HCT116 (cell line): ENCODE results near the gene MBP. TPM values are rescaled to one million over a fixed set of nuclear protein-coding genes. Genes with fewer than 3 reads are reported as not detected.

ENCODE experiments used
- ATAC-seq: fragments of 200-7000 bp; cut with Tn5 transposase; 2 replicates; pipeline ENCODE4 v1.9.1; 2020; ENCODE audit warnings: mild to moderate bottlenecking, moderate library complexity
- BruUV-seq: library from RNA; stranded (reverse); fragments of 400-500 nt; replicated peaks from 2 replicates; lab custom pipeline; 2021; lab: Mats Ljungman, UMichigan
- CTCF ChIA-PET: fragments of 300-600 bp; sonication (Branson Sonifier 250); formaldehyde crosslinking; loops from one replicate; lab custom pipeline; 2021; ENCODE audit warnings: antibody characterized with exemption; lab: Charles Lee
- POLR2A ChIA-PET: fragments of 300-600, 350-600 bp; sonication (Branson Sonifier 250); formaldehyde crosslinking; loops from one replicate; lab custom pipeline; 2021; ENCODE audit warnings: antibody characterized with exemption; lab: Charles Lee
- RAD21 ChIA-PET, 2 experiments: fragments of 300-600 bp; sonication (Branson Sonifier 250); formaldehyde crosslinking; loops; one replicate each; lab custom pipeline; 2023; ENCODE audit warnings: low total read pairs in 2 of 2; ENCODE audit not compliant: uncharacterized antibody in 2 of 2, unreplicated experiment in 2 of 2, low non-redundant PET in 1 of 2; lab: Charles Lee
- DNase-seq: peaks from one replicate; pipeline ENCODE4 v3.0.0-alpha.2; 2010; ENCODE audit warnings: low read depth, low spot score
- H2AFZ ChIP-seq: fragments of 200-600 bp; shearing (Covaris generic), sonication (generic); 2 replicates; pipeline ENCODE4 v1.6.1; 2017; ENCODE audit warnings: low read depth, mixed run types, mixed read lengths, antibody characterized with exemption, low read length; ENCODE audit not compliant: poor library complexity, severe bottlenecking
- H3K27ac ChIP-seq: 2 replicates; pipeline ENCODE4 v1.5.1; 2012; ENCODE audit warnings: low read depth, low read length
- H3K27me3 ChIP-seq: fragments of 200-600 bp; sonication (generic); 2 replicates; pipeline ENCODE4 v1.6.1; 2016; ENCODE audit warnings: mixed run types, low read length, mixed read lengths; ENCODE audit not compliant: insufficient read depth
- H3K36me3 ChIP-seq, 2 experiments: fragments of 200-500 bp in 1 of 2; fragments of 200-600 bp in 1 of 2; sonication (Bioruptor generic) in 1 of 2; sonication (generic) in 1 of 2; 2 replicates each; pipeline versions ENCODE4 v1.5.1 to v1.6.1; 2014 to 2016; ENCODE audit warnings: low read length in 2 of 2, inconsistent platforms in 1 of 2, mixed read lengths in 1 of 2, mixed run types in 1 of 2; ENCODE audit not compliant: insufficient read depth in 2 of 2, control insufficient read depth in 1 of 2
- H3K4me1 ChIP-seq, 2 experiments: fragments of 200-600 bp in 1 of 2; sonication (generic) in 1 of 2; 2 replicates each; pipeline versions ENCODE4 v1.5.1 to v1.6.1; 2012 to 2017; ENCODE audit warnings: low read length in 2 of 2, inconsistent platforms in 1 of 2, mild to moderate bottlenecking in 1 of 2, mixed read lengths in 1 of 2, mixed run types in 1 of 2, moderate library complexity in 1 of 2; ENCODE audit not compliant: insufficient read depth in 2 of 2, control insufficient read depth in 1 of 2
- H3K4me2 ChIP-seq: fragments of 200-600 bp; sonication (generic); 2 replicates; pipeline ENCODE4 v1.6.1; 2017; ENCODE audit warnings: mixed run types, low read length, mixed read lengths
- H3K4me3 ChIP-seq, 2 experiments: fragments of 200-600 bp in 1 of 2; sonication (generic) in 1 of 2; replicated peaks in 1 of 2; 2 replicates each; pipeline ENCODE4 v1.5.1; 2011 to 2016; ENCODE audit warnings: low read length in 2 of 2, control low read depth in 1 of 2, low read depth in 1 of 2, mild to moderate bottlenecking in 1 of 2, mixed read lengths in 1 of 2, mixed run types in 1 of 2
- H3K79me2 ChIP-seq: fragments of 200-600 bp; sonication (generic); 2 replicates; pipeline ENCODE4 v1.6.1; 2017; ENCODE audit warnings: mild to moderate bottlenecking, mixed run types, low read length, moderate library complexity, mixed read lengths; ENCODE audit not compliant: insufficient read depth
- H3K9ac ChIP-seq: fragments of 200-600 bp; sonication (generic); 2 replicates; pipeline ENCODE4 v1.6.1; 2016; ENCODE audit warnings: low read length, mixed read lengths
- H3K9me2 ChIP-seq: fragments of 200-600 bp; sonication (generic), shearing (Covaris generic); 2 replicates; pipeline ENCODE4 v1.6.1; 2017; ENCODE audit warnings: mixed run types, mild to moderate bottlenecking, moderate library complexity; ENCODE audit not compliant: insufficient read depth
- H3K9me3 ChIP-seq, 2 experiments: fragments of 200-500 bp in 1 of 2; fragments of 200-600 bp in 1 of 2; sonication (Bioruptor generic) in 1 of 2; sonication (generic) in 1 of 2; 2 replicates each; pipeline ENCODE4 v1.6.1; 2014 to 2017; ENCODE audit warnings: low read length in 2 of 2, mixed read lengths in 2 of 2, inconsistent platforms in 1 of 2, low read depth in 1 of 2, mild to moderate bottlenecking in 1 of 2, mixed run types in 1 of 2, moderate library complexity in 1 of 2; ENCODE audit not compliant: control insufficient read depth in 1 of 2, insufficient read depth in 1 of 2
- H4K20me1 ChIP-seq: fragments of 200-600 bp; sonication (generic), shearing (Covaris generic); 2 replicates; pipeline ENCODE4 v1.6.1; 2017; ENCODE audit warnings: mixed run types, mild to moderate bottlenecking, moderate library complexity; ENCODE audit not compliant: insufficient read depth
- CBX3 ChIP-seq: IDR thresholded peaks from 2 replicates; pipeline ENCODE4 v1.6.1; 2012; ENCODE audit warnings: low read depth
- CEBPB ChIP-seq: IDR thresholded peaks from 2 replicates; pipeline ENCODE4 v1.6.1; 2012; ENCODE audit warnings: low read depth
- EGR1 ChIP-seq: IDR thresholded peaks from 2 replicates; pipeline ENCODE4 v1.6.1; 2012; ENCODE audit warnings: low read depth
- ELF1 ChIP-seq: IDR thresholded peaks from 2 replicates; pipeline ENCODE4 v1.6.1; 2012; ENCODE audit warnings: low read depth, borderline replicate concordance
- EZH2 ChIP-seq: fragments of 200-600 bp; sonication (generic); IDR thresholded peaks from 2 replicates; pipeline ENCODE4 v1.6.1; 2017; ENCODE audit warnings: antibody characterized with exemption, mixed run types
- EZH2phosphoT487 ChIP-seq: fragments of 200-600 bp; IDR thresholded peaks from 2 replicates; pipeline ENCODE4 v1.6.1; 2018; ENCODE audit warnings: antibody characterized with exemption, borderline replicate concordance
- FOSL1 ChIP-seq: IDR thresholded peaks from 2 replicates; pipeline ENCODE4 v1.6.1; 2012; ENCODE audit warnings: low read depth
- POLR2A ChIP-seq: IDR thresholded peaks from 2 replicates; pipeline ENCODE4 v1.7.0; 2011; ENCODE audit warnings: borderline replicate concordance; ENCODE audit not compliant: insufficient read depth, insufficient read length; ENCODE audit errors: extremely low read depth
- POLR2AphosphoS5 ChIP-seq: IDR thresholded peaks from 2 replicates; pipeline ENCODE4 v1.6.1; 2011; ENCODE audit warnings: mild to moderate bottlenecking, low read depth, low read length, moderate library complexity
- SIN3A ChIP-seq: IDR thresholded peaks from 2 replicates; pipeline ENCODE4 v1.6.1; 2012; ENCODE audit warnings: low read depth
- SP1 ChIP-seq: IDR thresholded peaks from 2 replicates; pipeline ENCODE4 v1.6.1; 2012; ENCODE audit warnings: low read depth
- SRF ChIP-seq: IDR thresholded peaks from 2 replicates; pipeline ENCODE4 v1.6.1; 2012; ENCODE audit warnings: low read depth
- TCF7L2 ChIP-seq: IDR thresholded peaks from 2 replicates; pipeline ENCODE4 v1.7.0; 2011; ENCODE audit warnings: borderline replicate concordance, inconsistent platforms; ENCODE audit not compliant: insufficient read depth, insufficient read length; ENCODE audit errors: extremely low read depth
- YY1 ChIP-seq: IDR thresholded peaks from 2 replicates; pipeline ENCODE4 v1.6.1; 2011; ENCODE audit warnings: low read length, low read depth, moderate library complexity, mild to moderate bottlenecking; ENCODE audit not compliant: insufficient replicate concordance; ENCODE audit errors: extremely low read depth
- intact Hi-C: fragments of 100-400 bp; cut with micrococcal nuclease; formaldehyde crosslinking; loops from 2 replicates; pipeline ENCODE4 v1.10.0; 2022
- total RNA-seq: library from RNA; stranded (reverse); gene quantifications from one replicate; pipeline ENCODE4 v1.2.1, GENCODE V29; 2021; ENCODE audit not compliant: unreplicated experiment
- TF ChIP-seq, protein P1 (sequence below): IDR thresholded peaks from 2 replicates; pipeline ENCODE4 v1.6.1; 2012; ENCODE audit warnings: low read depth
- TF ChIP-seq, protein P2 (sequence below), 3 experiments: fragments of 200-600 bp in 1 of 3; sonication (generic) in 1 of 3; IDR thresholded peaks in 2 of 3; conservative IDR thresholded peaks in 1 of 3; 2 replicates each; pipeline ENCODE4 v1.5.1; 2012 to 2017; ENCODE audit warnings: low read depth in 2 of 3, low read length in 2 of 3, antibody characterized with exemption in 1 of 3, borderline replicate concordance in 1 of 3, control low read depth in 1 of 3, mild to moderate bottlenecking in 1 of 3, mixed read lengths in 1 of 3, mixed run types in 1 of 3, moderate library complexity in 1 of 3; ENCODE audit not compliant: insufficient read depth in 1 of 3
- TF ChIP-seq, protein P3 (sequence below): IDR thresholded peaks from 2 replicates; pipeline ENCODE4 v1.6.1; 2012
- TF ChIP-seq, protein P4 (sequence below): IDR thresholded peaks from 2 replicates; pipeline ENCODE4 v1.6.1; 2011; ENCODE audit warnings: mild to moderate bottlenecking, low read length, moderate library complexity; ENCODE audit not compliant: insufficient replicate concordance; ENCODE audit errors: extremely low read depth
- TF ChIP-seq, protein P5 (sequence below): IDR thresholded peaks from 2 replicates; pipeline ENCODE4 v1.6.1; 2012

The MBP gene
- total RNA-seq, 1 experiment from 2014 or later = 34.9 TPM

DNA sequence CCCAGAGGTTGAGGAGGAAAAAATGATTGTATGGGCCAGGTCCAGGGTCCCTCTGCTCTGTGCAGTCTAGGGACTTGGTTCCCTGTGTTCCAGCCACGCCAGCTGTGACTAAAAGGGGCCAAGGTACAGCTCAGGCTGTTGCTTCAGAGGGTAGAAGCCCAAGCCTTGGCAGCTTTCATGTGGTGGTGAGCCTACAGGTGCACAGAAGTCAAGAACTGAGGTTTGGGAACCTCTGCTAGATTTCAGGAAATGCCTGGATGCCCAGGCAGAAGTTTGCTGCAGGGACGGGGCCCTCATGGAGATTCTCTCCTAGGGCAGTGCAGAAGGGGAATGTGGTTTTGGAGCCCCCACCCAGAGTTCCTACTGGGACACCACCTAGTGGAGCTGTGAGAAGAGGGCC, 10.6 kb upstream of the MBP start:
- H3K36me3 ChIP-seq = no peaks in the 10 kb centered on the region
- TF ChIP-seq POLR2A (no peak), POLR2AphosphoS5 (no peak), ELF1 (no peak), EZH2 (no peak), EZH2phosphoT487 (no peak), SIN3A (no peak), TCF7L2 (no peak), SP1 (no peak), YY1 (no peak), FOSL1 (no peak), EGR1 (no peak), CEBPB (no peak), CBX3 (no peak), SRF (no peak)
- TF ChIP-seq, protein P1, sequence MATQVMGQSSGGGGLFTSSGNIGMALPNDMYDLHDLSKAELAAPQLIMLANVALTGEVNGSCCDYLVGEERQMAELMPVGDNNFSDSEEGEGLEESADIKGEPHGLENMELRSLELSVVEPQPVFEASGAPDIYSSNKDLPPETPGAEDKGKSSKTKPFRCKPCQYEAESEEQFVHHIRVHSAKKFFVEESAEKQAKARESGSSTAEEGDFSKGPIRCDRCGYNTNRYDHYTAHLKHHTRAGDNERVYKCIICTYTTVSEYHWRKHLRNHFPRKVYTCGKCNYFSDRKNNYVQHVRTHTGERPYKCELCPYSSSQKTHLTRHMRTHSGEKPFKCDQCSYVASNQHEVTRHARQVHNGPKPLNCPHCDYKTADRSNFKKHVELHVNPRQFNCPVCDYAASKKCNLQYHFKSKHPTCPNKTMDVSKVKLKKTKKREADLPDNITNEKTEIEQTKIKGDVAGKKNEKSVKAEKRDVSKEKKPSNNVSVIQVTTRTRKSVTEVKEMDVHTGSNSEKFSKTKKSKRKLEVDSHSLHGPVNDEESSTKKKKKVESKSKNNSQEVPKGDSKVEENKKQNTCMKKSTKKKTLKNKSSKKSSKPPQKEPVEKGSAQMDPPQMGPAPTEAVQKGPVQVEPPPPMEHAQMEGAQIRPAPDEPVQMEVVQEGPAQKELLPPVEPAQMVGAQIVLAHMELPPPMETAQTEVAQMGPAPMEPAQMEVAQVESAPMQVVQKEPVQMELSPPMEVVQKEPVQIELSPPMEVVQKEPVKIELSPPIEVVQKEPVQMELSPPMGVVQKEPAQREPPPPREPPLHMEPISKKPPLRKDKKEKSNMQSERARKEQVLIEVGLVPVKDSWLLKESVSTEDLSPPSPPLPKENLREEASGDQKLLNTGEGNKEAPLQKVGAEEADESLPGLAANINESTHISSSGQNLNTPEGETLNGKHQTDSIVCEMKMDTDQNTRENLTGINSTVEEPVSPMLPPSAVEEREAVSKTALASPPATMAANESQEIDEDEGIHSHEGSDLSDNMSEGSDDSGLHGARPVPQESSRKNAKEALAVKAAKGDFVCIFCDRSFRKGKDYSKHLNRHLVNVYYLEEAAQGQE = no peak
- TF ChIP-seq, protein P2, sequence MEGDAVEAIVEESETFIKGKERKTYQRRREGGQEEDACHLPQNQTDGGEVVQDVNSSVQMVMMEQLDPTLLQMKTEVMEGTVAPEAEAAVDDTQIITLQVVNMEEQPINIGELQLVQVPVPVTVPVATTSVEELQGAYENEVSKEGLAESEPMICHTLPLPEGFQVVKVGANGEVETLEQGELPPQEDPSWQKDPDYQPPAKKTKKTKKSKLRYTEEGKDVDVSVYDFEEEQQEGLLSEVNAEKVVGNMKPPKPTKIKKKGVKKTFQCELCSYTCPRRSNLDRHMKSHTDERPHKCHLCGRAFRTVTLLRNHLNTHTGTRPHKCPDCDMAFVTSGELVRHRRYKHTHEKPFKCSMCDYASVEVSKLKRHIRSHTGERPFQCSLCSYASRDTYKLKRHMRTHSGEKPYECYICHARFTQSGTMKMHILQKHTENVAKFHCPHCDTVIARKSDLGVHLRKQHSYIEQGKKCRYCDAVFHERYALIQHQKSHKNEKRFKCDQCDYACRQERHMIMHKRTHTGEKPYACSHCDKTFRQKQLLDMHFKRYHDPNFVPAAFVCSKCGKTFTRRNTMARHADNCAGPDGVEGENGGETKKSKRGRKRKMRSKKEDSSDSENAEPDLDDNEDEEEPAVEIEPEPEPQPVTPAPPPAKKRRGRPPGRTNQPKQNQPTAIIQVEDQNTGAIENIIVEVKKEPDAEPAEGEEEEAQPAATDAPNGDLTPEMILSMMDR (IDR thresholded peaks at IDR 0.05 in 2 of 3, conservative IDR thresholded peaks at IDR 0.05 in 1 of 3; ENCODE audit: borderline replicate concordance in 1 of 3, insufficient read depth in 1 of 3, low read depth in 2 of 3, low read length in 2 of 3) = no peak
- TF ChIP-seq, protein P3, sequence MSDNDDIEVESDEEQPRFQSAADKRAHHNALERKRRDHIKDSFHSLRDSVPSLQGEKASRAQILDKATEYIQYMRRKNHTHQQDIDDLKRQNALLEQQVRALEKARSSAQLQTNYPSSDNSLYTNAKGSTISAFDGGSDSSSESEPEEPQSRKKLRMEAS = no peak
- TF ChIP-seq, protein P4, sequence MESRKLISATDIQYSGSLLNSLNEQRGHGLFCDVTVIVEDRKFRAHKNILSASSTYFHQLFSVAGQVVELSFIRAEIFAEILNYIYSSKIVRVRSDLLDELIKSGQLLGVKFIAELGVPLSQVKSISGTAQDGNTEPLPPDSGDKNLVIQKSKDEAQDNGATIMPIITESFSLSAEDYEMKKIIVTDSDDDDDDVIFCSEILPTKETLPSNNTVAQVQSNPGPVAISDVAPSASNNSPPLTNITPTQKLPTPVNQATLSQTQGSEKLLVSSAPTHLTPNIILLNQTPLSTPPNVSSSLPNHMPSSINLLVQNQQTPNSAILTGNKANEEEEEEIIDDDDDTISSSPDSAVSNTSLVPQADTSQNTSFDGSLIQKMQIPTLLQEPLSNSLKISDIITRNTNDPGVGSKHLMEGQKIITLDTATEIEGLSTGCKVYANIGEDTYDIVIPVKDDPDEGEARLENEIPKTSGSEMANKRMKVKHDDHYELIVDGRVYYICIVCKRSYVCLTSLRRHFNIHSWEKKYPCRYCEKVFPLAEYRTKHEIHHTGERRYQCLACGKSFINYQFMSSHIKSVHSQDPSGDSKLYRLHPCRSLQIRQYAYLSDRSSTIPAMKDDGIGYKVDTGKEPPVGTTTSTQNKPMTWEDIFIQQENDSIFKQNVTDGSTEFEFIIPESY = no peak
- TF ChIP-seq, protein P5, sequence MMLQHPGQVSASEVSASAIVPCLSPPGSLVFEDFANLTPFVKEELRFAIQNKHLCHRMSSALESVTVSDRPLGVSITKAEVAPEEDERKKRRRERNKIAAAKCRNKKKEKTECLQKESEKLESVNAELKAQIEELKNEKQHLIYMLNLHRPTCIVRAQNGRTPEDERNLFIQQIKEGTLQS = no peak
- TF ChIP-seq, all 23 proteins: peak for 0
- Histone ChIP-seq H3K9me3 (peaks cover 0 to 4% of the 10 kb centered on the region in 2 experiments; a peak in 1 of 4 replicates), H3K9me2 (no peaks in the 10 kb centered on the region), H3K27me3 (no peaks in the 10 kb centered on the region), H3K4me1 (peaks cover 0 to 8% of the 10 kb centered on the region in 2 experiments; a peak in 2 of 4 replicates), H3K79me2 (no peaks in the 10 kb centered on the region), H3K4me3 (no peak overlapping the region), H3K4me2 (no peak overlapping the region), H3K9ac (no peak overlapping the region), H4K20me1 (no peaks in the 10 kb centered on the region), H3K27ac (no peak overlapping the region), H2AFZ (no peak overlapping the region)
- RAD21 ChIA-PET = no interaction called here
- intact Hi-C loops = no loop called here
- ATAC-seq (no peak), DNase-seq (no peak)
- no TSS peak for BruUV-seq
- POLR2A ChIA-PET = no interaction called here
- CTCF ChIA-PET = no interaction called here
